HG03039 (cell line): ENCODE data around the gene NEMP2.

ENCODE experiments used
- ATAC-seq: cut with Tn5 transposase; IDR thresholded peaks from one replicate; pipeline ENCODE4 v1.9.1; 2021; ENCODE audit warnings: mild to moderate bottlenecking, moderate library complexity; ENCODE audit not compliant: unreplicated experiment

The NEMP2 gene

DNA sequence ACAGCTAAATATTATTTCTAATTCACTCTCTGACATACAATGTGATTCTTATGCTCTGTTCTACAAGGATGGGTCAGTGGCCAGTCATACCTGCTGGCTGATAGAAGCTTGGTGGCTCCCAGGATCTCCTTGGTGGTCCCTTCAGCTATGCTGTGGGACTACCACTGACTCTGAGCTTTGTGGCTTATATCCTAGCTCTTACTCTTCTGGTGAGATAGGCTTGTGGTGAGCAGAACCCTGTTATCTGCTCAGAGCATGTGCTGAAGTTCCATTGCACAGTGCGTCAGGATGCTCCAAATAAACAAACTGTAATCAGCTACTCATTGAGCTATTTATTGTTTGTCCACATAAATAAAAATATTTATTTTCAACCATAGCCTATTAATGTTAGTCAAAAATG lies 74.6 kb downstream of the NEMP2 start:
- ATAC-seq = no peak

- ATAC-seq = no peak
Measured at GRCh38 chr2:190458352-190459107, 76.0 kb downstream of the NEMP2 start.

- ATAC-seq = no peak
Measured at GRCh38 chr2:190457256-190457655, 77.3 kb downstream of the NEMP2 start.

- ATAC-seq = no peak
Measured at GRCh38 chr2:190456833-190457232, 77.7 kb downstream of the NEMP2 start.

DNA sequence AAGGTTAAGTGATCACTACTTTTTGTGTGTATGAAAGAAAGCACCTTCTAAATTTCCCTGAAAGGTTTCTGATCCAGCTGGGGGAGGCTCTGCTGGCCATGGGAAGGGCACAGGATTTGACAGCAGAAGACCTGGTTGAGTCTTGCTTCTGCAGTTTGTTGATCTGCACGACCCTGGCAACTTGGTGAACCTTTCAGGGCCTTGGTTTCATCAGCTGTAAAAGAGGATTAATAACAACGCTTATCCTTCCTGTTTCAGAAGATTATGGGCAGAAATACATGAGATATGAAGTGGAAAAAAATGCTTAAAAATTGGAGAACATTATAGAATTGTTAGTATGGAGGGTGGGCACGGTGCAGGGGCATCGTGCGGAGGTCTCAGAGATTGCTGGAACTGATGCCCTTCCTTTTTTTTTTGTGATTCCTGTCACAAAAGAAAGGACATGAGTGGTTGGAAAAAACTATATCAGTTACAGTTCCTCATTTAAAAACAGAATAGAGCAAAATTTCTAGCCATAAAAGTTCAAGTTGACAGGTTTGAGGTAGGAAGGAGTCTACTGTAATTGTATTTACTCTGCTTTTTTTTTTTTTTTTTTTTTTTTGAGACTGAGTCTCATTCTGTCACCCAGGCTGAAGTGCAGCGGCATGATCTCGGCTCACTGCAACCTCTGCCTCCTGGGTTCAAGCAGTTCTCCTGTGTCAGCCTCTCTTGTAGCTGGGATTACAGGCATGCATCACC lies 79.0 kb downstream of the NEMP2 start:
- ATAC-seq = no peak

DNA sequence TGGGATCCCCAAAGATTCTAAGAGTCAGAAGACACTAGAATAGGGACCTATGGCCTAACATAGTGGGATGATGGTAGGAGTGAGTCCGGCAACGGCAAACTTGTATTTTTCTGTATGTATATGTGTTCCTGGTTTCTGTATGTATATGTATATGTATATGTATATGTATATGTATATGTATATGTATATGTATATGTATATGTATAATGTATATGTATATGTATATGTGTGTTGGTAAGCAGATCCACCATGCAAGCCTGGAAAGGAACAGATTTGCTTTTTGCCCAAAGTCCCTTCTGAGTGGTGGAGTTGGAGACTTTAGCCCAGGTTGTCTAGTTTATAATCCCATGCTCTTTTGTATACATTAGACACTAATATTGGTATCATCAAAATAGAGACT lies 79.7 kb downstream of the NEMP2 start:
- ATAC-seq = no peak
